Gastroesophageal sphincter (tissue), 3 donors: ENCODE results near the gene PCDHB1.

Source experiments
- POLR2A ChIP-seq, 2 donors: fragments of 450-650 bp; IDR thresholded peaks; one replicate each; pipeline ENCODE4 v1.6.1; 2017; ENCODE audit warnings: antibody characterized with exemption in 2 of 2, mild to moderate bottlenecking in 2 of 2, moderate library complexity in 1 of 2
- TF ChIP-seq, protein P1 (sequence below), 4 experiments: fragments of 200-600 bp in 2 of 4; fragments of 450-650 bp in 2 of 4; sonication (generic) in 1 of 4; IDR thresholded peaks; one replicate each; pipeline ENCODE4 v1.5.1; 2017 to 2019; ENCODE audit warnings: antibody characterized with exemption in 4 of 4, mild to moderate bottlenecking in 2 of 4, moderate library complexity in 2 of 4

DNA sequence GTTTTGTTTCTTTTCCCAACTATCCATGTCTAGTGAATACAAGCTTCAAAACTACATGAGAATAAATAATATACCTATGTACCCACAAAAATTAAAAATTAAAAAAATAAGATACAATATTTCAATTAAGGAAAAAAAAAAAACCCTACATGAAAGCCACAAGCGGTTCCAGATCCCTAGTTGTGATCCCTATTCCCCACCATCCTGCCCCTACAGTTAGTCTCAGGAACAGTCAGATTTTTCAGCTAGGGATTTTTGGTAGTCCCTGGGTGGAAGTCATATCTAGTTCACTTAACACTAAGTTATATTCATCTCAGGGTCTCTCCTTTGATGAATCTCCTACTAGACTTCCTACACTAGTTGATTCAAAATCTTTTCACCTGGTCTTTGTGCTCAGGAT lies 18.5 kb upstream of the PCDHB1 start:
- no peak for TF ChIP-seq POLR2A (IDR thresholded peaks at IDR 0.05)
- TF ChIP-seq, protein P1, sequence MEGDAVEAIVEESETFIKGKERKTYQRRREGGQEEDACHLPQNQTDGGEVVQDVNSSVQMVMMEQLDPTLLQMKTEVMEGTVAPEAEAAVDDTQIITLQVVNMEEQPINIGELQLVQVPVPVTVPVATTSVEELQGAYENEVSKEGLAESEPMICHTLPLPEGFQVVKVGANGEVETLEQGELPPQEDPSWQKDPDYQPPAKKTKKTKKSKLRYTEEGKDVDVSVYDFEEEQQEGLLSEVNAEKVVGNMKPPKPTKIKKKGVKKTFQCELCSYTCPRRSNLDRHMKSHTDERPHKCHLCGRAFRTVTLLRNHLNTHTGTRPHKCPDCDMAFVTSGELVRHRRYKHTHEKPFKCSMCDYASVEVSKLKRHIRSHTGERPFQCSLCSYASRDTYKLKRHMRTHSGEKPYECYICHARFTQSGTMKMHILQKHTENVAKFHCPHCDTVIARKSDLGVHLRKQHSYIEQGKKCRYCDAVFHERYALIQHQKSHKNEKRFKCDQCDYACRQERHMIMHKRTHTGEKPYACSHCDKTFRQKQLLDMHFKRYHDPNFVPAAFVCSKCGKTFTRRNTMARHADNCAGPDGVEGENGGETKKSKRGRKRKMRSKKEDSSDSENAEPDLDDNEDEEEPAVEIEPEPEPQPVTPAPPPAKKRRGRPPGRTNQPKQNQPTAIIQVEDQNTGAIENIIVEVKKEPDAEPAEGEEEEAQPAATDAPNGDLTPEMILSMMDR (IDR thresholded peaks at IDR 0.05) = no peak
